ENCODE measurements around the gene CD52. TPM values are rescaled to one million over a fixed set of nuclear protein-coding genes. Genes with fewer than 3 reads are reported as not detected.

The CD52 gene
- total RNA-seq, 1 experiment from 2014 or later = 2.8 TPM

GRCh38 chr1:26338670-26339069 is 20.9 kb downstream of the CD52 start:
- no peak for ATAC-seq
- no peak for DNase-seq (ENCODE audit: low spot score)
- H3K9me3 Mint-ChIP-seq = no peaks in the 10 kb centered on the region
- H3K36me3 Mint-ChIP-seq = no peaks in the 10 kb centered on the region; the same call in 1 of the 2 replicates
- peaks cover 28% of the 10 kb centered on the region for H3K4me1 Mint-ChIP-seq
- ChIA-PET CTCF (interaction anchor here (0.6 to 4.2 kb wide), 11 partner anchors 11 to 78 kb away, joined by 3 to 18 read pairs (median 4); no protein-coding TSS in a partner anchor), POLR2A (no interaction called here)
- H3K27ac Mint-ChIP-seq = no peak overlapping the region
- H3K4me3 Mint-ChIP-seq = no peak overlapping the region
- TF ChIP-seq, protein P1, sequence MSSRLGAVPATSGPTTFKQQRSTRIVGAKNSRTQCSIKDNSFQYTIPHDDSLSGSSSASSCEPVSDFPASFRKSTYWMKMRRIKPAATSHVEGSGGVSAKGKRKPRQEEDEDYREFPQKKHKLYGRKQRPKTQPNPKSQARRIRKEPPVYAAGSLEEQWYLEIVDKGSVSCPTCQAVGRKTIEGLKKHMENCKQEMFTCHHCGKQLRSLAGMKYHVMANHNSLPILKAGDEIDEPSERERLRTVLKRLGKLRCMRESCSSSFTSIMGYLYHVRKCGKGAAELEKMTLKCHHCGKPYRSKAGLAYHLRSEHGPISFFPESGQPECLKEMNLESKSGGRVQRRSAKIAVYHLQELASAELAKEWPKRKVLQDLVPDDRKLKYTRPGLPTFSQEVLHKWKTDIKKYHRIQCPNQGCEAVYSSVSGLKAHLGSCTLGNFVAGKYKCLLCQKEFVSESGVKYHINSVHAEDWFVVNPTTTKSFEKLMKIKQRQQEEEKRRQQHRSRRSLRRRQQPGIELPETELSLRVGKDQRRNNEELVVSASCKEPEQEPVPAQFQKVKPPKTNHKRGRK (CRISPR knock-in tag; IDR thresholded peaks at IDR 0.05; ENCODE audit: borderline replicate concordance) = no peak
- TF ChIP-seq PREB (CRISPR knock-in tag; IDR thresholded peaks at IDR 0.05; ENCODE audit: borderline replicate concordance) (no peak), IRF2 (CRISPR knock-in tag; IDR thresholded peaks at IDR 0.05; ENCODE audit: borderline replicate concordance, low read depth) (no peak), ZNF263 (CRISPR knock-in tag; IDR thresholded peaks at IDR 0.05; ENCODE audit: low read depth) (no peak), ZNF219 (CRISPR knock-in tag; IDR thresholded peaks at IDR 0.05; ENCODE audit: borderline replicate concordance) (no peak), TEAD4 (CRISPR knock-in tag; IDR thresholded peaks at IDR 0.05) (no peak), ESRRA (CRISPR knock-in tag; IDR thresholded peaks at IDR 0.05; ENCODE audit: borderline replicate concordance) (no peak), NFE2L1 (CRISPR knock-in tag; IDR thresholded peaks at IDR 0.05) (no peak), SOX15 (CRISPR knock-in tag; IDR thresholded peaks at IDR 0.05) (no peak), PRRX2 (CRISPR knock-in tag; IDR thresholded peaks at IDR 0.05) (no peak), NR3C1 (CRISPR knock-in tag; conservative IDR thresholded peaks at IDR 0.05; ENCODE audit: low read depth) (no peak), JAZF1 (CRISPR knock-in tag; IDR thresholded peaks at IDR 0.05) (no peak), TEAD1 (CRISPR knock-in tag; IDR thresholded peaks at IDR 0.05) (no peak), HMGA2 (CRISPR knock-in tag; IDR thresholded peaks at IDR 0.05) (no peak), ZNF138 (CRISPR knock-in tag; conservative IDR thresholded peaks at IDR 0.05) (no peak), RELA (CRISPR knock-in tag; IDR thresholded peaks at IDR 0.05; ENCODE audit: borderline replicate concordance) (no peak)
- TF ChIP-seq, protein P2, sequence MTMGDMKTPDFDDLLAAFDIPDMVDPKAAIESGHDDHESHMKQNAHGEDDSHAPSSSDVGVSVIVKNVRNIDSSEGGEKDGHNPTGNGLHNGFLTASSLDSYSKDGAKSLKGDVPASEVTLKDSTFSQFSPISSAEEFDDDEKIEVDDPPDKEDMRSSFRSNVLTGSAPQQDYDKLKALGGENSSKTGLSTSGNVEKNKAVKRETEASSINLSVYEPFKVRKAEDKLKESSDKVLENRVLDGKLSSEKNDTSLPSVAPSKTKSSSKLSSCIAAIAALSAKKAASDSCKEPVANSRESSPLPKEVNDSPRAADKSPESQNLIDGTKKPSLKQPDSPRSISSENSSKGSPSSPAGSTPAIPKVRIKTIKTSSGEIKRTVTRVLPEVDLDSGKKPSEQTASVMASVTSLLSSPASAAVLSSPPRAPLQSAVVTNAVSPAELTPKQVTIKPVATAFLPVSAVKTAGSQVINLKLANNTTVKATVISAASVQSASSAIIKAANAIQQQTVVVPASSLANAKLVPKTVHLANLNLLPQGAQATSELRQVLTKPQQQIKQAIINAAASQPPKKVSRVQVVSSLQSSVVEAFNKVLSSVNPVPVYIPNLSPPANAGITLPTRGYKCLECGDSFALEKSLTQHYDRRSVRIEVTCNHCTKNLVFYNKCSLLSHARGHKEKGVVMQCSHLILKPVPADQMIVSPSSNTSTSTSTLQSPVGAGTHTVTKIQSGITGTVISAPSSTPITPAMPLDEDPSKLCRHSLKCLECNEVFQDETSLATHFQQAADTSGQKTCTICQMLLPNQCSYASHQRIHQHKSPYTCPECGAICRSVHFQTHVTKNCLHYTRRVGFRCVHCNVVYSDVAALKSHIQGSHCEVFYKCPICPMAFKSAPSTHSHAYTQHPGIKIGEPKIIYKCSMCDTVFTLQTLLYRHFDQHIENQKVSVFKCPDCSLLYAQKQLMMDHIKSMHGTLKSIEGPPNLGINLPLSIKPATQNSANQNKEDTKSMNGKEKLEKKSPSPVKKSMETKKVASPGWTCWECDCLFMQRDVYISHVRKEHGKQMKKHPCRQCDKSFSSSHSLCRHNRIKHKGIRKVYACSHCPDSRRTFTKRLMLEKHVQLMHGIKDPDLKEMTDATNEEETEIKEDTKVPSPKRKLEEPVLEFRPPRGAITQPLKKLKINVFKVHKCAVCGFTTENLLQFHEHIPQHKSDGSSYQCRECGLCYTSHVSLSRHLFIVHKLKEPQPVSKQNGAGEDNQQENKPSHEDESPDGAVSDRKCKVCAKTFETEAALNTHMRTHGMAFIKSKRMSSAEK (CRISPR knock-in tag; IDR thresholded peaks at IDR 0.05; ENCODE audit: borderline replicate concordance) = no peak
- TF ChIP-seq, protein P3, sequence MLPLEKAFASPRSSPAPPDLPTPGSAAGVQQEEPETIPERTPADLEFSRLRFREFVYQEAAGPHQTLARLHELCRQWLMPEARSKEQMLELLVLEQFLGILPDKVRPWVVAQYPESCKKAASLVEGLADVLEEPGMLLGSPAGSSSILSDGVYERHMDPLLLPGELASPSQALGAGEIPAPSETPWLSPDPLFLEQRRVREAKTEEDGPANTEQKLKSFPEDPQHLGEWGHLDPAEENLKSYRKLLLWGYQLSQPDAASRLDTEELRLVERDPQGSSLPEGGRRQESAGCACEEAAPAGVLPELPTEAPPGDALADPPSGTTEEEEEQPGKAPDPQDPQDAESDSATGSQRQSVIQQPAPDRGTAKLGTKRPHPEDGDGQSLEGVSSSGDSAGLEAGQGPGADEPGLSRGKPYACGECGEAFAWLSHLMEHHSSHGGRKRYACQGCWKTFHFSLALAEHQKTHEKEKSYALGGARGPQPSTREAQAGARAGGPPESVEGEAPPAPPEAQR (CRISPR knock-in tag; IDR thresholded peaks at IDR 0.05) = no peak
- TF ChIP-seq, protein P4, sequence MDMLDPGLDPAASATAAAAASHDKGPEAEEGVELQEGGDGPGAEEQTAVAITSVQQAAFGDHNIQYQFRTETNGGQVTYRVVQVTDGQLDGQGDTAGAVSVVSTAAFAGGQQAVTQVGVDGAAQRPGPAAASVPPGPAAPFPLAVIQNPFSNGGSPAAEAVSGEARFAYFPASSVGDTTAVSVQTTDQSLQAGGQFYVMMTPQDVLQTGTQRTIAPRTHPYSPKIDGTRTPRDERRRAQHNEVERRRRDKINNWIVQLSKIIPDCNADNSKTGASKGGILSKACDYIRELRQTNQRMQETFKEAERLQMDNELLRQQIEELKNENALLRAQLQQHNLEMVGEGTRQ (CRISPR knock-in tag; IDR thresholded peaks at IDR 0.05) = no peak
- peaks cover 8% of the 10 kb centered on the region for H3K27me3 Mint-ChIP-seq (ENCODE audit: low read depth)

Measured in WTC11 (cell line).